CD4-positive, alpha-beta T cell treated with Interleukin-15 for 1 hour (primary cell): Measurements from ENCODE around the gene MMEL1.

Experiments
- DNase-seq: peaks from one replicate; pipeline ENCODE4 v3.0.0-alpha.2; 2020

The MMEL1 gene

DNA sequence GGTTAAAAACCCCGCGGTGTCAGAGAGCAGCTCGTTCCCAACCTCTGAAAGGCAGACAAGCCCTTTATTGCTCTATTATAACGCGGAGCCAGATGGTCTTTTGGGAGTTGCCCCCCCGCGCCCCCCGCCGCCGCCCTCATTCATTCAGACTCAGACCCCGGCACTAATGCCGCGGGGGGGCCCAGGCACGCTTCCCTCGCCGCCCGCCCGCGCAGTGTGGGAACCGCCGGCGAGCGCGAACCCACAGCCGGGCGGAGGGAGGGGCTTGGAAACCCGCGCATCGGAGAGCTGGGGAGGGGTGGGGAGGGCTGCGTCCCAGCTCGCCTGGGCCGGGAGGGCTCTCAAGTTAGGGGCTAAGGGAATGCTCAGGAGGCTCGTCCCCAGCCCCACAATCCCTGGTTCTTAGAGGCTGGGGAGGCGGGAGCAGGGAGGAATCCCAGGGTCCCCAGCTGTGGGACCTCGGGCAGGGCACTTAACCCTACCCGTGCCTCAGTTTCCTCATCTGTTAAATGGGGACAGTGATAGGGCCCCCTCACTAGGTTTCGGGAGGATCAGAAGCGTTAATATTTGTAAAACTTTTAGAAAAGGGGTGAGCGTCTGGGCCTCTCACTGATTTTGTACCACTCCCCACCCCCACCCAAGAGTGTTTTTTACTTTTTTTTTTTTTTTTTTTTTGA is 91.9 kb downstream of the MMEL1 start:
- no peak for DNase-seq
